Stimulated activated CD4-positive, alpha-beta T cell treated with anti-CD3 and anti-CD28 coated beads, TNF-alpha, amount 100 ng/mL, for 1 hour (primary cell): Measurements from ENCODE around the gene CCDC116.
"Not testable (repeated sequence)": the region's sequence is repeated elsewhere in the genome, so short reads cannot be mapped to it uniquely, and the experiment has no call there.

Experiments
- DNase-seq, 3 donors: peaks; one replicate each; pipeline ENCODE4 v3.0.0-alpha.2; 2020; ENCODE audit warnings: low read depth in 3 of 3, low spot score in 1 of 3

The CCDC116 gene

DNA sequence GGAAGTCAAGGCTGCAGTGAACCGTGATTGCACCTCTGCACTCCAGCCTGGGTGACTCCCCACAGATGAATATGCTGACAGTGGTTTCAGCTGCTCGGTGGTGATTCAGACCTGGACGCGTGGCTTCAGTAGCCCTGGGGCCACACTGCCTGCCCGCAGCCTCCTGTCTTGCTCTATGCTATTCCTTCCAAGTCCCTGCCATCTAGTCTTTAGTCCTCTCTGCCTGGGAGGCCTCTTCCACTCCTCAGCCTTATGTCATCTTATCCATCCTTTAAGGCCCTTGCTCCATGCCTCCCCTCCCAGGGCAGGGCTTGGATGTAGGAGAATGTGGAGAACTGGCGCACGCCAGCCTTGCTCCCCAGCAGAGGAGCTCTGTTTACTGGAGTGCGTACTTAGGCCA is 25.8 kb upstream of the CCDC116 start:
- no peak for DNase-seq

DNA sequence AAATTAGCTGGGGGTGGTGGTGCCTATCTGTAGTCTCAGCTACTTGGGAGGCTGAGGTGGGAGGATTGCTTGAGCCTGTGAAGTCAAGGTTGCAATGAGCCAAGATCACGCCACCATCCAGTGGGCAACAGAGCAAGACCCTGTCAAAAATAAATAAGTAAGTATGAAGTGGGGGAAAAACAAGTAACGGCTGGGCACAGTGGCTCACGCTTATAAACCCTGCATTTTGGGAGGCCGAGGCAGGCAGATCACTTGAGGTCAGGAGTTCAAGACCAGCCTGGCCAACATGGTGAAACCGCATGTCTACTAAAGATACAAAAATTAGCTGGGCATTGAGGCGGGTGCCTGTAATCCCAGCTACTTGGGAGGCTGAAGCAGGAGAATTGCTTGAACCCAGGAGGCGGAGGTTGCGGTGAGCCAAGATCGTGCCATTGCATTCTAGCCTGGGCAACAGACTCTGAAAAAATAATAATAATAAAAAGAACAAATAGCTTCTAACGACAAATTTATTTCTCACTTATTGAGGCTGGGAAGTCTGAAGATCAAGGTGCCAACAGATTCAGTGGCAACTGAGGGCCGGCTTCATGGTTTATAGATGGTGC is 22.9 kb upstream of the CCDC116 start:
- not testable (repeated sequence) for DNase-seq

DNA sequence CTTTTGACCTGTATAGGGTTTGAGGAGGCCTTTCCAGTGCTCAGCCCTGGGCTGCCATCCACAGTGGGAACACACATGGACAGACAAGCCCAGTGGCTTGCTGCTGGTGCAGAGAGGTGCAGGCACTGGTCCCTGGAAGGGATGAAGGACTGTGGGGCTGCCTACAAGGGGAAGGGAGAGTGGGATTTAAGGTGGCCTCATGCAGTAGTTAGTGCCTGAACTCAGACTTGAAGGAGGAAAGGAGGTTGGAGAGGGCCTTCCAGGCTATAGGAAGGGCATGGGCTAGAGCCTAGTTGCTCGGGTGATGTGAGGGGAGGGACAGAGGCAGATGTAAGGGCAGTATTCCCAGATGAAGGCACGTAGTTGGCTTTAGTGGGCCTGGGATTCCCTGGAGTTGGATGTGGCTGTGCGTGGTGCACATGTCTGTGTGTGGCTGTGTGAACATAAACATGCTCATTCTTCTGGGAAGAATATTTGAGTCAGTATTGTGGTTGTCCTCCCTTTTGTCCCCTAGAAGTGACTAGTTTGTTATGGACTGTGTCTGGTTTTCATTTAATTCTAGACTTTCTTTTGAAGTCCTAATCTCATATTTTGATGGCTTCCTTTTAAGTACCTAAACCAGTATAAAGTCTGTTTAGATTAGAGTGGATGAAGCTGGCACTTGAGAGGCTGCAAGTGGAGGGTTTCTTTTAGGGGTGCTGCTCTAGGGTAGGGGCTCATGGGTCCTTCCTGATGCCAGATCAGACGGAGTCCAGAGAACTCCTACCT is 21.2 kb upstream of the CCDC116 start:
- DNase-seq = no peak

DNA sequence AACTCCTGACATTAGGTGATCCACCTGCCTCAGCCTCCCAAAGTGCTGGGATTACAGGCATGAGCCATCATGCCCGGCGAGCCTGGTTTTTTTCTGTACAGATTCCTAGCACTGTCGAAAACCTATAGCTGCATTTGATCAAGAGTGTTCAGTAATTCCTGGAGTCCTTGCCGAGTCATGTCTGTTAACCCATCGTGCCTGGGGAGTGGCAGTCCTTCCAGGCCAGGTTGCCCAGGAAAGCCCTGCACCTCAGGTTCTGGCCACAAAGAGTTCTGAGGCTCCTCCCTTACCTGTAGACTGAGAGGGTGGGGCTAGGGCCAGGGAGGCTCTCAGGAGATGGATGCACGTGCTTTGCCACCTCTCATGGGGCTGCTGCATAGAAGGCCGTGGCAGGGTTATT is 19.7 kb upstream of the CCDC116 start:
- no peak for DNase-seq

DNA sequence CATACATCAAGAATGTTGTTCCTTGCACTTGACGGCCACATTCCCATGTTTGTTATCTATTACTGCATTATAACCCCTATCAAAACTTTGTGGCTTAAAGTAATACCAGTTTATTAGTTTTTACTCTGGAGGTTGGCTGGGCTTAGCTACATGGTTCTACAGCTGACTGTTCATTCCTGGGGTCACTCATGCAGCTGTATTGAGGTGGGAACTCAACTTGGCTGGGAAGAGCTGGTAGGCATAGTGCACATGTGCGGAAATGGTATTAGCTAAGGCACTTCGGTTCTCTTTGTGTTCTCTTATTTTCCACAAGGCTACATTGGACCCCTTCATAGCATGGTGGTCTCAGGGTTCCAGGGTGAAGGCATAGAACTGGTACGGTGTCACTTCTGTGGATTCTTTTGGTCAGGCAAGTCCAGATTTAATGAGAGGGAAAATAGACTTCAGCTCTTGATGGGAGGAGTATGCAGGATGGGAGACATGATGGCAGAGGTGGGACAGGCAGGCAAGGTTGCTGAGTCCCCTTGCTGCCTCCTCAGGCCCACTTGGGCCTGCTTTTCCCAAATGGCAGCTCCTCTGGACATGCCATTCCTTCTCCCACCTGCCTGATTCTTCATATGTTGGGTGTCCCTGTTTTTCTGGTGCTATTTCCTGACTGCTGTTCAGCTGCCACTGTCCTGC is 18.9 kb upstream of the CCDC116 start:
- no peak for DNase-seq

DNA sequence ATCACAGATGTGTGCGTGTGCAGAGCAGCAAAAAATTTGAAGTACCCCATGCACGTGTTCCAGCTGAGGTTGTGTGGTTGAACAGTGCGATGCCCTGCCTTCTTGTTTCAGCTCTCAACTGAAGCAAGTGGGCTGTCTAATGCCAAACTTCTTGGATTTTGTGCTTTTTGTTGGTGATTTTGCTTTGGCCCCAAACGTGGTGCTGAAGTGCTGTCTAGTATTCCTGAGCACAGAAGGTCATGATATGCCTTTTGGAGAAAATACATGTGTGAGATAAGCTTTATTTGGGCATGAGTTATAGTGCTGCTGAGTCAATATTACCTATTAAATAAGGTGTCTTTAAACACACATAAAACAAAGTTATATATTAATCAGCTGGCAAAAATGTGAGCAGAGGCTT is 16.8 kb upstream of the CCDC116 start:
- DNase-seq = no peak

DNA sequence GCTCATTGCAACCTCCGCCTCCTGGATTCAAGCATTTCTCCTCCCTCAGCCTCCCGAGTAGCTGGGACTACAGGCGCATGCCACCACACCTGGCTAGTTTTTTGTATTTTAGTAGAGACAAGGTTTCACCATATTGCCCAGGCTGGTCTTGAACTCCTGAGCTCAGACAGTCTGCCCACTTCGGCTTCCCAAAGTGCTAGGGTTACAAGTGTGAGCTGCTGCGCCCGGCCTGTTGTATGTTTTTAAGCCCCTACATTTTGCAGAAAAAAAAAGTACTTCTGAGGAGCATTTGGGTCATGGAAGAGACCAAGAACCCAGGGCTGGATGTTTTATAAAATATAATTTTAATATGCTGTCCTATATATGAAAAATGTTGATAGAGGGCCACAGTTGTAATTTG is 15.2 kb upstream of the CCDC116 start:
- DNase-seq = not testable (repeated sequence)

DNA sequence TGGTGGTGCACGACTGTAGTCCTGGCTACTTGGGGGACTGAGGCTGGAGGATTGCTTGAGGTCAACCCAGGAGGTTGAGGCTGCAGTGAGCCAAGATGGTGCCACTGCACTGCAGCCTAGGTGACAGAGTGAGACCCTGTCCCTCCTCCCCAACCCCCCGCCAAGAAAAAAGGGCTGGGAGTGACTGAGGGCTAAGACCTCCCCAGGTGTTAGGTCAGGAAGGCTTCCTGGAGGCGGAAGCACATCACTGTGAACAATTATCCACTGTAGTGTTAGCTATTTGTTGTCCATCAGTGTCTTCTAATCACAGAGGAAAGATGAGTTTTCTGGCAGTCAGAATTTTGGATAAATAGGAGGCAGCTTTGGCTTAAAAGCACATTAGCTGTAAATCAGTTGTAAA is 11.5 kb upstream of the CCDC116 start:
- DNase-seq = no peak

DNA sequence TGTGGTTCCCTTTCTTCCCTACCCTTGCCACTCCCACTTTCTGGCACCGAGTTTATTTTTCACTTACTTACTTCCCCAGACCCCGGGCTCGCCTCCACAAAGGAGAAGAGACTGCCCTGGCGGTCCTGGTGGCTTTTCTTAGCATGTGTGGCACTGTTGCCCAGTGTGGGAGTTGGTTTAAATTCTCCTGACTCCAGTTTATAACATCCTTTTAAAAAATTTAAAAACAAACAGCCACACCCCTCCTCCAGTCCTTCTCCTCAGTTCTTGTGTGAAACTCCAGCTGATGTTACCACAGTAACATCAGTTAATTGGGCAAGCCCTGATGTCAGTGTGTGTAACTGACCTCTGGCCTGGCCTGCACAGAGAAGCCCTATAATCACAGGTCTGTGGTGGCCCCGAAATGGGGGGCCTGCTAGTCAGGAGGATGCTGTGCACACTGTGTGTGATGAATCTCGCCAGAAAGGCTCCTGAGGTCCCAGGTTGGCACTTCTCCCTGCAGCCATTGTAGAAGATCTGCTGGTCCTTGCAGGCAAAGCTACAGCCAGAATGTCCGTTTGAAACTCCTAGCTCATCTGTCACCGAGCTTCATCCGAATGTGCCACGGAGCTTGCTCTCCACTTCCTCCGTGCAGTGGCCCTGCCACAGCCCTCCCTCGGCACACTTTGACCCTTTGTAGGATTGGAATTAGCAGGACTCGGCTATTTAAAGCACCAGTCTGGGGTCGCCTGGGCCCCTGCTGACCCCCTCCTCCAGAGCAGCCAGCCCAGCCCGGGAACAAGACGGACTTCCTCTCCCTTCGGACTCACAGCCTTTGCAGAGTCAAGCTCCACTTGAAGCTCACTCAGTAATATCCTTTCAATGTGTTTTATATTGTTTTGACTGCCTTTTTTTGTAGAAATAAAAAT is 10.3 kb upstream of the CCDC116 start:
- no peak for DNase-seq

DNA sequence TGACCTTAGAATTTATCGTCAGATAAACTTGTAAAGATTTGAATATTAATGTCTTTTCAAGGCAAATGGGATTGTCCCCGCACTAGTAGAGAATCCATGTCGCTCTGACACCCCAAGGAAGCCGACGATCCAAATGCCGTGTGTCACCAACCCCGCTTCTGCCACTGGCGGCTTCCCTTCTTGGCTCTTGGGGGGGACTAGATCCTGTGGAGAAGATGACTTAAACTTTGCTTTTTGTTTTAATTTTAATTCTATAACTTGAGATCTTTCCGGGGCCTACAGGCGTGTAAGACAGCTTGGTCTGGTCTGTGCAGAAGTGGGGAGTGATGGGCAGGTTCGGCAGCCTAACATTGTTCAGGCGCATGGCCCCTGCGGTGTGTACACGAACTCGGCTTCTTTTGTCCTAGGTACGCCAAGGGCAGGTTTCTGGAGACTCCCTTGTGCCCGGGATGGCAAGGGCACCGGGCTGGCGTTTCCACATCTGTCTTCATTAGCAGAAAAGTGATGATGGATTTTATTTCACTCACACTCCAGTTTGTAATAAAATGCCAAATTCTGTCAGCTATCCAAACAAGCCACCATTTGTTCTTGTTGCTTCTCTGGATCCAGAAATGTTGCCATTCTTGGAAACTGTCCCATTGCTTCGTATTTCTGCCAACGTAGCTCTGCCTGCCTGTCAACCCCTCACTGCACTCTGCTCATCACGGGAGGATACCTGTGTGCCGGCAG is 9.5 kb upstream of the CCDC116 start:
- no peak for DNase-seq

DNA sequence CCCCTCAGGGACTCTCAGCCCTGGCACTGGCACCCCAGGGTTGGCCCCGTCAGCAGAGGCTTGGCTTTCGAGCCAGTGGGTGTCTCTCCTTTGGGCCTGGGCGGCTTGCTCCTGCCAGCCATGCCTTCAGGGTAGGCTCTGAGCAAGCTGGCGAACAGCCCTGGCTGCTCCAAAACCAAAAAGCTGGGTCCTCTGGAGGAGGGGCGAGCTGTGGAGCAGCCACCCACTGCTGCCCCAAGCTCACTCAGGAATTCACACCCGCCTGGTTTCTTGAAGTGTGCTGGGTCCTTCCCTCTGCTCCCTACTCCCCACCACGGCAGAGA is 9.0 kb upstream of the CCDC116 start:
- DNase-seq = no peak

DNA sequence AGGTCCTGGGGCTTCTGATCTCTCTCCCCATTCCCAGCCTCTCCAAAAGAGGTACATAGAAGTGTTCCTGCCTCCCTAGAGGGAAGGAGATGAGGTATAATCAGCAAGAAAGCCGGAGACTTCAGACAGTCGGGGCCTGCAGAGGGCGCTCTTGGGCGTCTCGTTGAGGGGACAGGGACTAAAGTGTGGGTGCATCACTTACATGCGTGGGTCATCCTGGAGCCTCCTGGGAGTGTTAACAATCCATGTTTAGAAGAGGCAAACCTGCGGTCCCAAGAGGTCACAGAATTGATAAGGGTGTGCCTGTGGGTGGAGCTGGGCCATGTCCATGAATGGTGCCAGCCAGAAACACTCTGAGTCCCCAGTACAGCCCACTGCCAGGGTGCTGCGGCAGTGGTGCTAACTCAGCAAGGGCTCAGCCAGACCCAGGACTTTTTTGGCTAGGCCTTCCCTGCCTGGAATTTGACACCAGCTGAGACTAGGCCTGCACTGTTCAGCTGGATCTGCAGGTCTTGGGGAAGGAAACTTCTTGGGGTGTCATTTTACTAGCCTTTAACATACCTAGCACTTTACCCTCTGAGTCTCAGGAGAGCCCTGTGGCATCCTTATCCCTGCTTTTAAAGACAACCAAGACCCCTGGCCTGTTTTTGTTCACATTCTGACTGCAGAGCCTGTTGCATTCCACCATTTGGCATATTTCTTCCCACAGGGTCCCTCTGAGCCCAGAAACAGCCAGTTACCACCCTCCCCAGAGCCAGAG is 8.3 kb upstream of the CCDC116 start:
- DNase-seq = peak in 1 of 3 donors; percentile 41

DNA sequence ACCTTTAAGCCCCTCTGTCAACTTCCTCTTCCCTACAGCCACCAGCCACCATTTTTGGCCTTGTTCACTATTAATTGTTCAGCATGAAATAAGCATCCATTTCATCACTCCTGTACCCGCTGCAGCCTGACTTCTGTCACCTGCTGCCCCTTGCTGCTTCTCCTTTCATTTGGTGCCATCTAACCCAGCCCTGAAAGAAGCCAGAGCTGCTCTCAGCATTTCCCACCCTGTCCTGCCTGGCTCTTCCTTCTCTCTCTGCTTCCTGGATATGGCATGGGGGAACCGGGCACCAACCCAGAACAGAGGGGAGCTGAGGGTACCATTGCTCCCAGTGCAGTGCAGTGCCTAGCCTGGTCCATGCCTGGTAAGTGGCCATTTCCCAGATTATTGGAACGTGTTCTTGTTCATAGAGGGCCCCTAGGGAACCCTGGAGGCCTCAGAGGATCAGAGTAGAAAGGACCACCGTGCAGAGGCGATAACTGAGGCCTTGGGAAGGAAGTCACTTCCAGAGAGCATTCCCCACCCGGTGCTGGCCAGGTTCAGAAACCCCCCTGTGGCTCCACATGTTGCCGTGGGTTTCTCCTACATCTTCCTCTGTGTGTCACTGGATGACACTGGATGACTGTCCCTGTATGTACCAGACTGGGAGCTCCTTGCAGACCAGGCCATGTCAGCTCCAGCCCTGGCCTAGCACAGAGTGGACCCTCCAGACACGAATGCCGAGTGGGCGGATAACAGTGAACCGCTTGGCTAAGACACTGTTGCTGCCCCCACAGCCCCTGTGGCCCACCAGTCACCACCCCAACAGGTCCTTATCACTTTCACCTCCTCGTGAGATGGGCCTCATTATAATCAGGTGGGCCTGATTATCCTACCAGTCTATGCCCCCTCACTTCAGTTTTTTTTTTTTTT is 7.4 kb upstream of the CCDC116 start:
- no peak for DNase-seq

DNA sequence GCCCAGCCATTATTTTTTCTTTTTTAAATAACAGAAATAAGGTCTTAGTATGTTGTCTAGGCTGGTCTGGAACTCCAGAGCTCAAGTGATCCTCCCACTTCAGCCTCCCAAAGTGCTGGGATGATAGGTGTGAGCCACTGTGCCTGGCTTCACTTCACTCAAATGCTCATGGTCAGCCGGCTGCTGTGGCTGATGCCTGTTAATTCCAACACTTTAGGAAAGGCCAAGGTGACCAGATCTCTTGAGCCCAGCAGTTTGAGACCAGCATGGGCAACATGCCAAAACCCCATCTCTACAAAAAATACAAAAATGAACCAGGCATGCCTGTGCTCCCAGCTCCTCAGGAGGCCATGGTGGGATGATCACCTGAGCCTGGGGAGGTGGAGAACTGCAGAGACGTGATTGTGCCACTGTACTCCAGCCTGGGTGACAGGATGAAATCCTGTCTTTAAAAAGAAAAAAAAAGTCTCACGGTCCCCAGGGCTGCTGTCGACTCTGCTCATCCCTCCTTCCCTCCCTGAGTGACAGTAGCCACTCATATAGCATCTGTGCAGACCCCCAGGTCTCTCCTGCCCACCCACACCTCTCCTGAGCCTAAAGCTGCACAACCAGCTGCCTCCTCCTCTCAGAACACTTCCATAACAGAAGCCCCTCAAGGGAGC is 6.4 kb upstream of the CCDC116 start:
- no peak for DNase-seq

DNA sequence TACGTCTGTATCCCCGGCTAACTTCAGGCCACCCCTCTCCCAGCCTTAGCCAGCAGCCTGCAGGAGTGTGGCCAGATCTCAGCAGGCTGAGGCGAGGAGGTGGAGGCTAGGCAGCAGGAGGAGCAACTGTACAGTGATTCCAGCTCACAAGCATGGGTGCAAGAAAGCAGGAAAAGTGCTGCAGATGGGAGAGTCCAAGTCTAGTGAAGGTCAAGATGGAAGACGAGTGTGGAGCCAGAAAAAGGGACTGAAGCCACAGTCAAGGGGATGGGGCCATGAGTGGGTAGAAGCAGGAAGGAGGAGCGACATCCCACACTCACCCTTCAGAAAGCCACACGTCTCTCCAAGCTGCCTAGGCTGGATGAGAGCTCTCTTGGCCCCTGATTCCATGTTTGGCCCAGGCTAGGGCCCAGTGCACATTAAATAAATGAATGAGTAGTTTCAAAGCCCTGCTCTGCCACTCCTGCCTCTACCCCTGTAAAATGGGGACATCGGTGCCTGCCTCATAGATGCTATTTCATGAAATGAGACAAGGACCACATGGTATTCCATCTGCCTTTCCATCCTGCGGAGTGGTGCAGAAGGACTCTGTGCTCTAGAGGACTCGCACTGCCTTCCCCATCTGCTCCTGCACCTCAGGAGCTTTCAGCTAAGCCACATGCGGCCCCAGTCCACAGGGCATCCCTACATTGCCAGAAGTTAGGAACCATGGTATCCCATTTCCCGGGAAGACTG is 5.7 kb upstream of the CCDC116 start:
- no peak for DNase-seq

DNA sequence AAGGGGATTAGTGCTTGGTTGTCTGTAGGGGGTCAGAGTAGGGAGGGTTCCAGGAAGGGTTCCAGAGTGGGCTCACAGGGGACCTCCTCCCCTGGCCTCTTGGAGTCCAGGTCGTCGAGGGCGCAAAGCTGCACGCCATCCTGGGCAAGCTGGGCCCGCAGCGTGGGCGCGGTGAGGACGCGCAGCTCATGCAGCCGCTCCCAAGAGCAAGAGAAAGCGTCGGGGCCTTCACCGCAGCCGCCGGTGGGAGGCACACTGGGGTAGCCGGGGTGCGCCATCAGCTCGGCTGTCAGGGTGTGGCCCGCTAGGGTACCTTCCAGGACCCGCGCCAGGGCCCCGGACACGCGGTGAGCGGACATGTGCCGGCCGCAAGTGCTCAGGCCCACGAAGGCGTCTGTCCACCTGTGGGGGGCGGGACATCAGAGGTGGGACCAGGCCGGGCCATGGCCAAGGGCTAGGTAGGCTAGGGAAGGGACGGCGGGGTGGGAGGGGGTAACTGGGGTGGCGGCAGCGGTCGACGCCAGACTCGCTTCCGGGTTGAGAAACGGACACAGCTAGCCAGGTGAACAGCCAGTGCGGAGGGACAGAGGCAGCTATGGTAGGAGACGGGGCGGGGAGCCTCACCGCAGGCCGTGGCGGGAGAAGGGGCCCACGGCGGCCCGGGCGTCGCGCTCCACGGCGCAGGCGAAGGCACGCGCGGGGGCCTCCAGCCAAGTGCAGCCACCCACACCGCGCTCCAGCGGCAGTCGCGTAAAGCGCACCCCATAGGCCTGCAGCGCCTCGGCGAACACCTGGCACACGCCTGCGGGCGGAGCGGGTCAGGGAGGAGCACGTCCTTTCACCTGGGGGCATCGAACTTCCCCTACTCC is 3.9 kb upstream of the CCDC116 start:
- no peak for DNase-seq
